Uterus (tissue), 2 donors: ENCODE measurements around the gene PSMC3.

Experiments
- CTCF ChIP-seq, 4 experiments: fragments of 200-600 bp in 2 of 4; fragments of 450-650 bp in 2 of 4; sonication (generic) in 2 of 4; IDR thresholded peaks; one replicate each; pipeline ENCODE4 v1.5.1; 2016 to 2019; ENCODE audit warnings: antibody characterized with exemption in 4 of 4, mild to moderate bottlenecking in 2 of 4, moderate library complexity in 1 of 4
- POLR2A ChIP-seq, 2 donors: fragments of 450-650 bp; IDR thresholded peaks; one replicate each; pipeline ENCODE4 v1.6.1; 2016; ENCODE audit warnings: antibody characterized with exemption in 2 of 2, mild to moderate bottlenecking in 1 of 2, moderate library complexity in 1 of 2

- TF ChIP-seq CTCF (IDR thresholded peaks at IDR 0.05) = no peak
- TF ChIP-seq POLR2A (IDR thresholded peaks at IDR 0.05) = no peak
Measured at GRCh38 chr11:47414685-47415070, 11.6 kb downstream of the PSMC3 start.
